MM.1S (cell line): ENCODE data around the gene CEACAM7.

ENCODE experiments used
- DNase-seq: peaks from one replicate; pipeline ENCODE4 v3.0.0-alpha.2; 2015
- H2AFZ ChIP-seq: fragments of 300-600 bp; sonication (generic); 2 replicates; pipeline ENCODE4 v1.6.0; 2016; ENCODE audit warnings: antibody characterized with exemption, low read length
- H3F3A ChIP-seq: fragments of 300-600 bp; sonication (generic); 2 replicates; pipeline ENCODE4 v1.6.1; 2016; ENCODE audit warnings: mild to moderate bottlenecking, antibody characterized with exemption, low read length, moderate library complexity, mixed read lengths; ENCODE audit not compliant: insufficient read depth
- H3K27ac ChIP-seq: fragments of 300-600 bp; sonication (generic); 2 replicates; pipeline ENCODE4 v1.5.1; 2016; ENCODE audit warnings: mild to moderate bottlenecking, low read length
- H3K27me3 ChIP-seq: fragments of 300-600 bp; sonication (generic); replicated peaks from 2 replicates; pipeline ENCODE4 v1.6.0; 2016; ENCODE audit warnings: low read length; ENCODE audit not compliant: insufficient read depth
- H3K36me3 ChIP-seq: fragments of 300-600 bp; sonication (generic); replicated peaks from 2 replicates; pipeline ENCODE4 v1.6.1; 2016; ENCODE audit warnings: mild to moderate bottlenecking, low read length, mixed read lengths; ENCODE audit not compliant: insufficient read depth
- H3K4me1 ChIP-seq: fragments of 300-600 bp; sonication (generic); 2 replicates; pipeline ENCODE4 v1.6.1; 2016; ENCODE audit warnings: low read length, mixed read lengths
- H3K4me2 ChIP-seq: fragments of 300-600 bp; sonication (generic); 2 replicates; pipeline ENCODE4 v1.6.0; 2016; ENCODE audit warnings: low read depth, low read length
- H3K4me3 ChIP-seq: fragments of 300-600 bp; sonication (generic); 2 replicates; pipeline ENCODE4 v1.5.1; 2016; ENCODE audit warnings: low read length, mixed read lengths
- H3K79me2 ChIP-seq: fragments of 300-600 bp; sonication (generic); 2 replicates; pipeline ENCODE4 v1.6.1; 2016; ENCODE audit warnings: mixed run types, low read length, mixed read lengths
- H3K9ac ChIP-seq: fragments of 300-600 bp; sonication (generic); 2 replicates; pipeline ENCODE4 v1.6.1; 2016; ENCODE audit warnings: low read length, mixed read lengths
- H3K9me2 ChIP-seq: fragments of 300-600 bp; sonication (generic); replicated peaks from 2 replicates; pipeline ENCODE4 v1.6.1; 2016; ENCODE audit warnings: mild to moderate bottlenecking, low read length, mixed read lengths; ENCODE audit not compliant: insufficient read depth
- H3K9me3 ChIP-seq: fragments of 300-600 bp; sonication (generic); replicated peaks from 2 replicates; pipeline ENCODE4 v1.6.1; 2016; ENCODE audit warnings: mild to moderate bottlenecking, low read length, mixed read lengths; ENCODE audit not compliant: insufficient read depth
- H4K20me1 ChIP-seq: fragments of 300-600 bp; sonication (generic); 2 replicates; pipeline ENCODE4 v1.6.1; 2016; ENCODE audit warnings: mild to moderate bottlenecking, low read length, moderate library complexity, mixed read lengths; ENCODE audit not compliant: insufficient read depth
- CTCF ChIP-seq: fragments of 300-600 bp; sonication (generic); IDR thresholded peaks from 2 replicates; pipeline ENCODE4 v1.5.1; 2016; ENCODE audit warnings: antibody characterized with exemption, low read length, mixed read lengths
- EZH2 ChIP-seq: fragments of 300-600 bp; sonication (generic); optimal IDR thresholded peaks from 2 replicates; pipeline ENCODE3; 2017; ENCODE audit warnings: low read depth, mild to moderate bottlenecking, antibody characterized with exemption, low read length, mixed read lengths
- EZH2phosphoT487 ChIP-seq: fragments of 300-600 bp; sonication (generic); IDR thresholded peaks from 2 replicates; pipeline ENCODE4 v1.6.1; 2018; ENCODE audit warnings: antibody characterized with exemption, low read length

The CEACAM7 gene

DNA sequence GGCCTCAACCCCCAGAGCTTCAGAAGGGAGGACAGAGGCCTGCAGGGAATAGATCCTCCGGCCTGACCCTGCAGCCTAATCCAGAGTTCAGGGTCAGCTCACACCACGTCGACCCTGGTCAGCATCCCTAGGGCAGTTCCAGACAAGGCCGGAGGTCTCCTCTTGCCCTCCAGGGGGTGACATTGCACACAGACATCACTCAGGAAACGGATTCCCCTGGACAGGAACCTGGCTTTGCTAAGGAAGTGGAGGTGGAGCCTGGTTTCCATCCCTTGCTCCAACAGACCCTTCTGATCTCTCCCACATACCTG, 19.4 kb upstream of the CEACAM7 start:
- no peak overlapping the region for H2AFZ ChIP-seq
- no peaks in the 10 kb centered on the region for H3K4me1 ChIP-seq
- H3K36me3 ChIP-seq = no peaks in the 10 kb centered on the region
- no peak overlapping the region for H3K4me2 ChIP-seq
- no peaks in the 10 kb centered on the region for H3F3A ChIP-seq
- DNase-seq = no peak
- H3K27me3 ChIP-seq = peaks cover 93% of the 10 kb centered on the region
- no peaks in the 10 kb centered on the region for H3K79me2 ChIP-seq
- no peaks in the 10 kb centered on the region for H4K20me1 ChIP-seq
- no peaks in the 10 kb centered on the region for H3K9me2 ChIP-seq
- H3K4me3 ChIP-seq = no peak overlapping the region
- TF ChIP-seq EZH2phosphoT487 (no peak), CTCF (no peak), EZH2 (no peak)
- H3K9ac ChIP-seq = no peak overlapping the region
- no peaks in the 10 kb centered on the region for H3K9me3 ChIP-seq
- no peak overlapping the region for H3K27ac ChIP-seq

DNA sequence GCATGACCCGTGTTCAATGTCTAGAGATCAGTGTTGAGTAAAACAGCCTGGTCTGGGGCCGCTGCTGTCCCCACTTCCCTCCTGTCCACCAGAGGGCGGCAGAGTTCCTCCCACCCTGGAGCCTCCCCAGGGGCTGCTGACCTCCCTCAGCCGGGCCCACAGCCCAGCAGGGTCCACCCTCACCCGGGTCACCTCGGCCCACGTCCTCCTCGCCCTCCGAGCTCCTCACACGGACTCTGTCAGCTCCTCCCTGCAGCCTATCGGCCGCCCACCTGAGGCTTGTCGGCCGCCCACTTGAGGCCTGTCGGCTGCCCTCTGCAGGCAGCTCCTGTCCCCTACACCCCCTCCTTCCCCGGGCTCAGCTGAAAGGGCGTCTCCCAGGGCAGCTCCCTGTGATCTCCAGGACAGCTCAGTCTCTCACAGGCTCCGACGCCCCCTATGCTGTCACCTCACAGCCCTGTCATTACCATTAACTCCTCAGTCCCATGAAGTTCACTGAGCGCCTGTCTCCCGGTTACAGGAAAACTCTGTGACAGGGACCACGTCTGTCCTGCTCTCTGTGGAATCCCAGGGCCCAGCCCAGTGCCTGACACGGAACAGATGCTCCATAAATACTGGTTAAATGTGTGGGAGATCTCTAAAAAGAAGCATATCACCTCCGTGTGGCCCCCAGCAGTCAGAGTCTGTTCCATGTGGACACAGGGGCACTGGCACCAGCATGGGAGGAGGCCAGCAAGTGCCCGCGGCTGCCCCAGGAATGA, 18.9 kb upstream of the CEACAM7 start:
- Histone ChIP-seq H3K9ac (no peak overlapping the region; the same call in 1 of the 2 replicates), H3K27me3 (peaks cover 93% of the 10 kb centered on the region), H3F3A (no peaks in the 10 kb centered on the region), H3K9me2 (no peaks in the 10 kb centered on the region), H3K36me3 (no peaks in the 10 kb centered on the region), H3K79me2 (no peaks in the 10 kb centered on the region), H3K27ac (no peak overlapping the region), H3K4me3 (peak overlapping the region; percentile 56), H3K9me3 (no peaks in the 10 kb centered on the region), H2AFZ (peak overlapping the region; percentile 88), H4K20me1 (no peaks in the 10 kb centered on the region), H3K4me1 (no peaks in the 10 kb centered on the region), H3K4me2 (peak overlapping the region; percentile 93)
- TF ChIP-seq EZH2phosphoT487 (no peak), CTCF (peak; percentile 98)
- peak; percentile 70 for DNase-seq

DNA sequence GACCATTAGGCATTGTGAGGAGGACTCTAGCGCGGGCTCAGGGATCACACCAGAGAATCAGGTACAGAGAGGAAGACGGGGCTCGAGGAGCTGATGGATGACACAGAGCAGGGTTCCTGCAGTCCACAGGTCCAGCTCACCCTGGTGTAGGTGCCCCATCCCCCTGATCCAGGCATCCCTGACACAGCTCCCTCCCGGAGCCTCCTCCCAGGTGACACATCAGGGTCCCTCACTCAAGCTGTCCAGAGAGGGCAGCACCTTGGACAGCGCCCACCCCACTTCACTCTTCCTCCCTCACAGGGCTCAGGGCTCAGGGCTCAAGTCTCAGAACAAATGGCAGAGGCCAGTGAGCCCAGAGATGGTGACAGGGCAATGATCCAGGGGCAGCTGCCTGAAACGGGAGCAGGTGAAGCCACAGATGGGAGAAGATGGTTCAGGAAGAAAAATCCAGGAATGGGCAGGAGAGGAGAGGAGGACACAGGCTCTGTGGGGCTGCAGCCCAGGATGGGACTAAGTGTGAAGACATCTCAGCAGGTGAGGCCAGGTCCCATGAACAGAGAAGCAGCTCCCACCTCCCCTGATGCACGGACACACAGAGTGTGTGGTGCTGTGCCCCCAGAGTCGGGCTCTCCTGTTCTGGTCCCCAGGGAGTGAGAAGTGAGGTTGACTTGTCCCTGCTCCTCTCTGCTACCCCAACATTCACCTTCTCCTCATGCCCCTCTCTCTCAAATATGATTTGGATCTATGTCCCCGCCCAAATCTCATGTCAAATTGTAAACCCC, 17.5 kb upstream of the CEACAM7 start:
- Histone ChIP-seq H3K9me2 (no peaks in the 10 kb centered on the region), H3K4me1 (no peaks in the 10 kb centered on the region), H3K79me2 (no peaks in the 10 kb centered on the region), H3F3A (no peaks in the 10 kb centered on the region), H3K27ac (no peak overlapping the region), H3K36me3 (no peaks in the 10 kb centered on the region), H3K9ac (no peak overlapping the region), H4K20me1 (no peaks in the 10 kb centered on the region), H3K27me3 (peaks cover 92% of the 10 kb centered on the region), H3K9me3 (no peaks in the 10 kb centered on the region), H3K4me3 (no peak overlapping the region), H3K4me2 (no peak overlapping the region), H2AFZ (no peak overlapping the region)
- DNase-seq = no peak
- TF ChIP-seq EZH2 (no peak), EZH2phosphoT487 (no peak), CTCF (no peak)
